Prostate gland (tissue), 2 donors: ENCODE data around the gene GNAT3.

Experiments used
- POLR2A ChIP-seq: fragments of 450-650 bp; IDR thresholded peaks from one replicate; pipeline ENCODE4 v1.6.1; 2016; ENCODE audit warnings: antibody characterized with exemption, mild to moderate bottlenecking
- TF ChIP-seq, protein P1 (sequence below), 4 experiments: fragments of 200-600 bp in 2 of 4; fragments of 450-650 bp in 2 of 4; sonication (generic) in 2 of 4; IDR thresholded peaks; 1 replicate in 3 of 4; 2 replicates in 1 of 4; pipeline ENCODE4 v1.5.1; 2016 to 2019; ENCODE audit warnings: antibody characterized with exemption in 4 of 4, mild to moderate bottlenecking in 2 of 4, moderate library complexity in 2 of 4

DNA sequence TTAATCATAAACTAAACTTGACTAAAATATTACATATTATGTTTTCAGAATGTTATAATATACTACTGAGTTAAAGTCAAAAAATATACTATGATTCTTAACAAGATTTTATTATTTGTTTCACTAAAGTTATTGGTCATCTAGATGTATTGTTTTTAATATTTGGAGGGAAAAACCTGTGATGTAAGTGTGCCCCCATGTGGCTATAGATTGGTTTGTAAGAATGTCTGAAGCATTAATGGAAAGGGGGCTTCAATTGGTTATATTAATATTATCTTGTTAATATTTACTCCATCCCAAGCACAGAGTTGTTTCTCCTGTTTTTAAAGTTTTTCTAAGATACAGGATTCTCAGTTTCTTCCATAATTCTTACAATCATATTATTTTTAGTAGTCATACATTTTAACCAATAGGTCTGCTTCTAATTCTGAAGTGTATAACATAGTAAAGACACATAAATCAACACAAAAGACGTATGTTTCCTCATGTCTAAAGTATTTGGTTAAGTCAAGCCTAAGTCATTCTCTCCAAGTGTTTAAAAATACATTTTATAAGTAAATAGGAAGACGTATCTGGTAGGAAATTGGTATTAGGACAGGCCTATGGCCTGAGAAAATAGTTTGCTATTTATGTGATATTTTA is 58.0 kb downstream of the GNAT3 start:
- TF ChIP-seq POLR2A = no peak
- TF ChIP-seq, protein P1, sequence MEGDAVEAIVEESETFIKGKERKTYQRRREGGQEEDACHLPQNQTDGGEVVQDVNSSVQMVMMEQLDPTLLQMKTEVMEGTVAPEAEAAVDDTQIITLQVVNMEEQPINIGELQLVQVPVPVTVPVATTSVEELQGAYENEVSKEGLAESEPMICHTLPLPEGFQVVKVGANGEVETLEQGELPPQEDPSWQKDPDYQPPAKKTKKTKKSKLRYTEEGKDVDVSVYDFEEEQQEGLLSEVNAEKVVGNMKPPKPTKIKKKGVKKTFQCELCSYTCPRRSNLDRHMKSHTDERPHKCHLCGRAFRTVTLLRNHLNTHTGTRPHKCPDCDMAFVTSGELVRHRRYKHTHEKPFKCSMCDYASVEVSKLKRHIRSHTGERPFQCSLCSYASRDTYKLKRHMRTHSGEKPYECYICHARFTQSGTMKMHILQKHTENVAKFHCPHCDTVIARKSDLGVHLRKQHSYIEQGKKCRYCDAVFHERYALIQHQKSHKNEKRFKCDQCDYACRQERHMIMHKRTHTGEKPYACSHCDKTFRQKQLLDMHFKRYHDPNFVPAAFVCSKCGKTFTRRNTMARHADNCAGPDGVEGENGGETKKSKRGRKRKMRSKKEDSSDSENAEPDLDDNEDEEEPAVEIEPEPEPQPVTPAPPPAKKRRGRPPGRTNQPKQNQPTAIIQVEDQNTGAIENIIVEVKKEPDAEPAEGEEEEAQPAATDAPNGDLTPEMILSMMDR (IDR thresholded peaks at IDR 0.05) = peak in 3 of 4 experiments; percentile 26 to 49 (median 44)
